GM12801 (cell line): Measurements from ENCODE around the gene SLC2A6.

Source experiments
- CTCF ChIP-seq: IDR thresholded peaks from one replicate; pipeline ENCODE4 v1.5.1; 2011; ENCODE audit warnings: control low read depth; ENCODE audit not compliant: insufficient read length; ENCODE audit errors: extremely low read depth

The SLC2A6 gene

GRCh38 chr9:133441571-133441970 lies 37.3 kb downstream of the SLC2A6 start:
- no peak for TF ChIP-seq CTCF

- no peak for TF ChIP-seq CTCF
Measured at GRCh38 chr9:133440874-133441273, 38.0 kb downstream of the SLC2A6 start.

GRCh38 chr9:133439337-133439736 lies 39.6 kb downstream of the SLC2A6 start:
- TF ChIP-seq CTCF: no peak

- TF ChIP-seq CTCF: no peak
Measured at GRCh38 chr9:133437753-133438531, 41.0 kb downstream of the SLC2A6 start.

- no peak for TF ChIP-seq CTCF
Measured at GRCh38 chr9:133436681-133437080, 42.2 kb downstream of the SLC2A6 start.

GRCh38 chr9:133433351-133433843 lies 45.5 kb downstream of the SLC2A6 start:
- TF ChIP-seq CTCF: no peak

GRCh38 chr9:133430244-133430643 lies 48.7 kb downstream of the SLC2A6 start:
- no peak for TF ChIP-seq CTCF
